Endothelial cell of umbilical vein (primary cell): ENCODE data around the gene USP34. TPM values are rescaled to one million over a fixed set of nuclear protein-coding genes. Genes with fewer than 3 reads are reported as not detected.

Source experiments
- BruUV-seq: library from RNA; stranded (reverse); fragments of 400-500 nt; replicated peaks from 2 replicates; lab custom pipeline; 2021; lab: Mats Ljungman, UMichigan
- CTCF ChIA-PET: fragments of 300-600, 350-600 bp; sonication (Branson Sonifier 250); formaldehyde crosslinking; loops from one replicate; lab custom pipeline; 2021; ENCODE audit warnings: antibody characterized with exemption, inconsistent platforms; lab: Charles Lee
- POLR2A ChIA-PET: fragments of 300-600, 350-600 bp; sonication (Branson Sonifier 250); formaldehyde crosslinking; loops from one replicate; lab custom pipeline; 2021; ENCODE audit warnings: antibody characterized with exemption, inconsistent platforms; lab: Charles Lee
- DNase-seq: peaks from one replicate; pipeline ENCODE4 v3.0.0-alpha.2; 2011; ENCODE audit warnings: low read depth, low spot score
- FAIRE-seq: peaks from 2 replicates; lab custom pipeline; 2011; peaks lifted over from hg19 to GRCh38; lab: Jason Lieb, UNC
- H2AFZ ChIP-seq: 2 replicates; pipeline ENCODE4 v1.6.0; 2012; ENCODE audit warnings: low read depth, low read length, control low read depth, inconsistent platforms
- H3K27ac ChIP-seq: 2 replicates; pipeline ENCODE4 v1.5.1; 2011; ENCODE audit warnings: low read depth, mild to moderate bottlenecking, control low read depth, low read length, moderate library complexity; ENCODE audit not compliant: insufficient read depth
- H3K27me3 ChIP-seq, 2 experiments: 2 replicates each; pipeline versions ENCODE4 v1.6.0 to v1.6.1; 2011; ENCODE audit warnings: low read length in 2 of 2, mixed read lengths in 1 of 2; ENCODE audit not compliant: control insufficient read depth in 2 of 2, insufficient read depth in 2 of 2
- H3K36me3 ChIP-seq, 2 experiments: 2 replicates in 1 of 2; 3 replicates in 1 of 2; pipeline ENCODE4 v1.5.1; 2011; ENCODE audit warnings: low read length in 2 of 2, mild to moderate bottlenecking in 1 of 2, moderate library complexity in 1 of 2; ENCODE audit not compliant: control insufficient read depth in 2 of 2, insufficient read depth in 2 of 2; ENCODE audit errors: extremely low read depth in 1 of 2
- H3K4me1 ChIP-seq: 3 replicates; pipeline ENCODE4 v1.5.1; 2011; ENCODE audit warnings: mild to moderate bottlenecking, low read length; ENCODE audit not compliant: control insufficient read depth, insufficient read depth; ENCODE audit errors: extremely low read depth
- H3K4me2 ChIP-seq: 2 replicates; pipeline ENCODE4 v1.6.1; 2011; ENCODE audit warnings: low read length, control low read depth, mixed read lengths; ENCODE audit not compliant: insufficient read depth
- H3K4me3 ChIP-seq, 3 experiments: fragments of 200-600 bp in 1 of 3; sonication (generic), shearing (Covaris generic) in 1 of 3; replicated peaks in 1 of 3; 2 replicates each; pipeline ENCODE4 v1.5.1; 2011 to 2016; ENCODE audit warnings: control low read depth in 3 of 3, low read length in 3 of 3, mild to moderate bottlenecking in 2 of 3, inconsistent platforms in 1 of 3, low read depth in 1 of 3, moderate library complexity in 1 of 3; ENCODE audit not compliant: insufficient read depth in 1 of 3
- H3K79me2 ChIP-seq: 2 replicates; pipeline ENCODE4 v1.6.0; 2012; ENCODE audit warnings: low read length, inconsistent platforms; ENCODE audit not compliant: control insufficient read depth, insufficient read depth
- H3K9ac ChIP-seq: replicated peaks from 2 replicates; pipeline ENCODE3; 2011; ENCODE audit warnings: low read length, control low read depth; ENCODE audit not compliant: insufficient read depth; ENCODE audit errors: extremely low read depth
- H3K9me1 ChIP-seq: replicated peaks from 3 replicates; pipeline ENCODE4 v1.6.0; 2011; ENCODE audit warnings: mild to moderate bottlenecking, low read length; ENCODE audit not compliant: control insufficient read depth, insufficient read depth; ENCODE audit errors: extremely low read depth
- H3K9me3 ChIP-seq: replicated peaks from 2 replicates; pipeline ENCODE4 v1.5.1; 2012; ENCODE audit warnings: low read length, inconsistent platforms; ENCODE audit not compliant: control insufficient read depth, insufficient read depth
- H4K20me1 ChIP-seq: replicated peaks from 2 replicates; pipeline ENCODE3; 2011; ENCODE audit warnings: mild to moderate bottlenecking, low read length; ENCODE audit not compliant: control insufficient read depth, insufficient read depth; ENCODE audit errors: extremely low read depth
- CTCF ChIP-seq, 2 donors: IDR thresholded peaks; 1 replicate in 1 of 2; 2 replicates in 1 of 2; pipeline ENCODE4 v1.5.1; 2011; ENCODE audit warnings: low read length in 2 of 2, mild to moderate bottlenecking in 2 of 2, moderate library complexity in 2 of 2, control low read depth in 1 of 2, inconsistent platforms in 1 of 2, low read depth in 1 of 2; ENCODE audit not compliant: insufficient read depth in 1 of 2; ENCODE audit errors: extremely low read depth in 1 of 2
- EZH2 ChIP-seq: IDR thresholded peaks from 2 replicates; pipeline ENCODE4 v1.6.1; 2012; ENCODE audit warnings: borderline replicate concordance, low read depth, mild to moderate bottlenecking, moderate library complexity, low read length, inconsistent platforms; ENCODE audit not compliant: severe bottlenecking
- FOS ChIP-seq: IDR thresholded peaks from 2 replicates; pipeline ENCODE4 v1.6.1; 2011; ENCODE audit warnings: mild to moderate bottlenecking, low read length, moderate library complexity, borderline replicate concordance; ENCODE audit not compliant: insufficient read depth
- GATA2 ChIP-seq: IDR thresholded peaks from 2 replicates; pipeline ENCODE4 v1.7.0; 2011; ENCODE audit warnings: low read depth, mild to moderate bottlenecking, moderate library complexity, mixed read lengths, low read length; ENCODE audit not compliant: insufficient read length, insufficient read depth
- JUN ChIP-seq: IDR thresholded peaks from 2 replicates; pipeline ENCODE4 v1.6.1; 2011; ENCODE audit warnings: borderline replicate concordance, low read depth; ENCODE audit not compliant: insufficient read length, insufficient read depth
- MYC ChIP-seq: IDR thresholded peaks from one replicate; pipeline ENCODE4 v1.6.1; 2011; ENCODE audit warnings: mild to moderate bottlenecking, low read depth, low read length
- POLR2A ChIP-seq: IDR thresholded peaks from 2 replicates; pipeline ENCODE4 v1.6.1; 2012; ENCODE audit warnings: low read depth, mild to moderate bottlenecking, control low read depth, low read length
- POLR2AphosphoS5 ChIP-seq: IDR thresholded peaks from 2 replicates; pipeline ENCODE4 v1.6.1; 2012; ENCODE audit warnings: low read depth, mild to moderate bottlenecking, control low read depth, low read length, moderate library complexity; ENCODE audit not compliant: insufficient read depth
- dilution Hi-C: fragments of 300-500 bp; cut with MboI; formaldehyde crosslinking; loops from one replicate; pipeline ENCODE4 v1.15.0; 2019; ENCODE audit warnings: low sequenced_read_pairs; ENCODE audit not compliant: extremely low pct_ligation_motif_present
- intact Hi-C: fragments of 100-400 bp; cut with micrococcal nuclease; formaldehyde crosslinking; loops from one replicate; pipeline ENCODE4 v1.10.0; 2022
- polyA plus RNA-seq, 4 experiments: library from polyadenylated mRNA; depleted of rRNA in 3 of 4; stranded (reverse) in 3 of 4; unstranded in 1 of 4; fragments of >200 nt; gene quantifications; 2 replicates each; pipeline versions ENCODE4 v1.2.1 to v1.2.3, GENCODE V29; 2011 to 2012; ENCODE audit warnings: missing spikeins in 1 of 4
- total RNA-seq: library from RNA; stranded (reverse); gene quantifications from 2 replicates; pipeline ENCODE4 v1.2.3, GENCODE V29; 2021
- TF ChIP-seq, protein P1 (sequence below): IDR thresholded peaks from 2 replicates; pipeline ENCODE4 v1.6.1; 2011; ENCODE audit not compliant: insufficient read depth, insufficient read length

The USP34 gene
- total and polyA plus RNA-seq, 2 donors (not counting 3 experiments of a cell fraction or from before 2014, with no cell fraction given) = 46.3 to 96.9 TPM

DNA sequence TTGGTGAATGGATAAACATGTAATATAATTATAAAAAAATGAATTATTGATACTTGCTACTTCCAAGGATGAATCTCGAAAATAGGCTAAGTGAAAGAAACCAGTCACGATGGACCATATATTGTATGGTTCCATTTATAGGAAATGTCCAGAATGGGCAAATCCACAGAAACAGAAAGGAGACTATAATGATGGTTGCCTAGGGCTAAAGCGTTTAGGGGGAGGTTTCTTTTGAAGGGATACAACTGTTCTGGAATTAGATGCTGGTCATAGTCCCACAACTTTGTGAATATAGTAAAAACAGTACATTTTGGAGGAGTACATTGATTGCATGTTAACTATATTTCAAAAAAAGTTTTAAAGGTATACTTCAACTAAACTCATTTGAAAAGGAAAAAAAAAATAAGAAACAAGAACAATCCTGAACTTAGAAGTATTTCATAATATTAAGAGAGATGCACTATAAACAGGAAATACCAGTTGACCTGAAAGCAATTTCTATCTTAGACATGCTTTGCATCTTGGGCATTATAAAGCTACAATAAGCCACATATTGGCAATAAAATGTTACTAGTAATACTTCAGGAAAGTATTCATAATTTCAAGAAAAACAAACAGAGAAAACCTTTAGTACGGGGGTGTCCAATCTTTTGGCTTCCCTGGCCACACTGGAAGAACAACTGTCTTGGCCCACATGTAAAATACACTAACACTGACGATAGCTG is 178.9 kb downstream of the USP34 start:
- H3K9me3 ChIP-seq = no peaks in the 10 kb centered on the region
- no peaks in the 10 kb centered on the region for H4K20me1 ChIP-seq
- BruUV-seq = no TSS peak
- TF ChIP-seq FOS (no peak), POLR2AphosphoS5 (no peak), JUN (no peak), CTCF (IDR thresholded peaks at IDR 0.05; ENCODE audit: extremely low read depth in 1 of 2, insufficient read depth in 1 of 2, low read depth in 1 of 2, low read length in 2 of 2) (no peak), MYC (no peak), POLR2A (no peak), GATA2 (no peak), EZH2 (no peak)
- TF ChIP-seq, protein P1, sequence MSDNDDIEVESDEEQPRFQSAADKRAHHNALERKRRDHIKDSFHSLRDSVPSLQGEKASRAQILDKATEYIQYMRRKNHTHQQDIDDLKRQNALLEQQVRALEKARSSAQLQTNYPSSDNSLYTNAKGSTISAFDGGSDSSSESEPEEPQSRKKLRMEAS = no peak
- H2AFZ ChIP-seq = no peak overlapping the region
- no peak for DNase-seq
- H3K9me1 ChIP-seq = no peaks in the 10 kb centered on the region
- FAIRE-seq = no peak
- peaks cover 0 to 8% of the 10 kb centered on the region in 2 experiments for H3K36me3 ChIP-seq
- H3K4me1 ChIP-seq = no peaks in the 10 kb centered on the region
- no peak overlapping the region for H3K9ac ChIP-seq
- H3K27me3 ChIP-seq = no peaks in the 10 kb centered on the region
- dilution Hi-C loops (no loop called here), intact Hi-C loops (no loop called here)
- CTCF ChIA-PET = no interaction called here
- H3K79me2 ChIP-seq = no peaks in the 10 kb centered on the region
- no peak overlapping the region for H3K4me2 ChIP-seq
- POLR2A ChIA-PET = no interaction called here
- H3K27ac ChIP-seq = no peak overlapping the region
- no peak overlapping the region for H3K4me3 ChIP-seq
